PFSK-1 (cell line): Measurements from ENCODE around the gene CEP170B.

ENCODE experiments used
- FOXP2 ChIP-seq: optimal IDR thresholded peaks from 2 replicates; pipeline ENCODE3; 2011; ENCODE audit warnings: borderline replicate concordance, control low read depth, inconsistent platforms; ENCODE audit not compliant: insufficient read depth; ENCODE audit errors: extremely low read length, extremely low read depth
- POLR2AphosphoS5 ChIP-seq: IDR thresholded peaks from 2 replicates; pipeline ENCODE4 v1.6.1; 2012; ENCODE audit warnings: low read depth, mild to moderate bottlenecking, control low read depth, low read length, moderate library complexity
- SIN3A ChIP-seq: IDR thresholded peaks from 2 replicates; pipeline ENCODE4 v1.6.1; 2012; ENCODE audit warnings: mild to moderate bottlenecking, low read length, moderate library complexity, borderline replicate concordance; ENCODE audit not compliant: insufficient read depth
- TAF1 ChIP-seq: IDR thresholded peaks from 2 replicates; pipeline ENCODE4 v1.6.1; 2012; ENCODE audit warnings: low read length, control low read depth, borderline replicate concordance; ENCODE audit not compliant: insufficient read depth
- TF ChIP-seq, protein P1 (sequence below), 2 experiments: IDR thresholded peaks; 2 replicates each; pipeline versions ENCODE4 v1.6.1 to v1.8.0; 2011 to 2012; ENCODE audit warnings: low read depth in 2 of 2, low read length in 2 of 2, control low read depth in 1 of 2, inconsistent platforms in 1 of 2, mild to moderate bottlenecking in 1 of 2, moderate library complexity in 1 of 2; ENCODE audit not compliant: insufficient read depth in 1 of 2

Gene CEP170B

DNA sequence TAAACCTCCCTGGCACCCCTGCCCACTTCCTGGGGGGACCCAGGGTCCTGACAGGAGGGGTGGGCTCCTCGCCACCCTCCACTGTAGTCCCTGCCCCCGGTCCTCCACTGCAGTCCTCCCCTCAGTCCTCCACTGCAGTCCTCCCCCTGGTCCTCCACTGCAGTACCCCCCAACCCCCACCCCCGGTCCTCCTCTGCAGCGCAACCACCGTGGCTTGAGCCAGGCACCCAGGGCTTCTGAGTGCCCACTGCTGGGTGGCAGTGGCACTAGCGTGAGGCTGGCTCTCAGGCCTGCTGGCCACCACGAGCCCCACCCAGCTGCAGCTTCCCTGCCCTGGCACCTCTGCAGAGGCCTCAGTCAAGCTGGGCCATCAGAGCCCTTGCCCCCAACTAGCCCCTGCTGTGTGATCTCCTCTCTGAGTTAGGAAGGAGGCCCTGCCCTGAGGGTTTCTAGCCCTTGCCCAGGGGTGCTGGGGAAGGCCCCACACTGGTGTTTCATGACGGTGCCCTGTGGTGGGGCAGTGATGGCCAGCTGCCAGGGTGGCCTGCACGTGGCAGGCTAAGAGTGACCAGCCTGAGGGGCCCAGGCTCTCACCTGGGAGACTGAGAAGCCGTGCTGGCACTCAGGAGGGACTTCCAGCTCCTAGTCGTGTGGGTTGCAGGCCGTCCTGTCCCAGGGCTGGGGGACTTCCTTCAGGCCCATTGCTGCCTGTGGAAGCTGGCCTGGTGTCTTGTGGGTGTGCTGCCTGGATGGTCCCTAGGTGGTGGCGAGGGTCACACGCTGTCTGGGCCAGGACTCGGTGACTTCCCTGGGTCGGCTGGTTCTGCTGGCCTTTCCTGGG, 9.7 kb downstream of the CEP170B start:
- TF ChIP-seq TAF1 = no peak
- TF ChIP-seq FOXP2 = no peak
- TF ChIP-seq POLR2AphosphoS5 = no peak
- TF ChIP-seq, protein P1, sequence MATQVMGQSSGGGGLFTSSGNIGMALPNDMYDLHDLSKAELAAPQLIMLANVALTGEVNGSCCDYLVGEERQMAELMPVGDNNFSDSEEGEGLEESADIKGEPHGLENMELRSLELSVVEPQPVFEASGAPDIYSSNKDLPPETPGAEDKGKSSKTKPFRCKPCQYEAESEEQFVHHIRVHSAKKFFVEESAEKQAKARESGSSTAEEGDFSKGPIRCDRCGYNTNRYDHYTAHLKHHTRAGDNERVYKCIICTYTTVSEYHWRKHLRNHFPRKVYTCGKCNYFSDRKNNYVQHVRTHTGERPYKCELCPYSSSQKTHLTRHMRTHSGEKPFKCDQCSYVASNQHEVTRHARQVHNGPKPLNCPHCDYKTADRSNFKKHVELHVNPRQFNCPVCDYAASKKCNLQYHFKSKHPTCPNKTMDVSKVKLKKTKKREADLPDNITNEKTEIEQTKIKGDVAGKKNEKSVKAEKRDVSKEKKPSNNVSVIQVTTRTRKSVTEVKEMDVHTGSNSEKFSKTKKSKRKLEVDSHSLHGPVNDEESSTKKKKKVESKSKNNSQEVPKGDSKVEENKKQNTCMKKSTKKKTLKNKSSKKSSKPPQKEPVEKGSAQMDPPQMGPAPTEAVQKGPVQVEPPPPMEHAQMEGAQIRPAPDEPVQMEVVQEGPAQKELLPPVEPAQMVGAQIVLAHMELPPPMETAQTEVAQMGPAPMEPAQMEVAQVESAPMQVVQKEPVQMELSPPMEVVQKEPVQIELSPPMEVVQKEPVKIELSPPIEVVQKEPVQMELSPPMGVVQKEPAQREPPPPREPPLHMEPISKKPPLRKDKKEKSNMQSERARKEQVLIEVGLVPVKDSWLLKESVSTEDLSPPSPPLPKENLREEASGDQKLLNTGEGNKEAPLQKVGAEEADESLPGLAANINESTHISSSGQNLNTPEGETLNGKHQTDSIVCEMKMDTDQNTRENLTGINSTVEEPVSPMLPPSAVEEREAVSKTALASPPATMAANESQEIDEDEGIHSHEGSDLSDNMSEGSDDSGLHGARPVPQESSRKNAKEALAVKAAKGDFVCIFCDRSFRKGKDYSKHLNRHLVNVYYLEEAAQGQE (IDR thresholded peaks at IDR 0.05; ENCODE audit: insufficient read depth in 1 of 2, low read depth in 2 of 2, low read length in 2 of 2) = no peak
- TF ChIP-seq SIN3A = no peak

DNA sequence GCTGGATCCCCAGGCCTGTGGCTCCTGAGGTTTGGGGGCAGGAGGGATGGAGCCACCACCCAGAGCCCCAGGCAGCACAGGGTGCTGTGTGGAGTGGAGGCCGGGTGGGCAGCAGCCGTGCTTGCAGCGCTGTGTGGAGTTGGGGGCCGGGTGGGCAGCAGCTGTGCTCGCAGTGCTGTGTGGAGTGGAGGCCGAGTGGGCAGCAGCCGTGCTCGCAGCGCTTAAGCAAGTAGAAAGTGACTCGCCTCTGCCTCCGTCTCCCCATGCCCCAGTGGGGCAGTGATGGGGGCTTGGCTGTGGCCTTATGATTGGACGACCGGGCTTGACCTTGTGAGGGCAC, 10.3 kb downstream of the CEP170B start:
- no peak for TF ChIP-seq POLR2AphosphoS5
- TF ChIP-seq SIN3A = no peak
- TF ChIP-seq FOXP2 = no peak
- TF ChIP-seq, protein P1 (IDR thresholded peaks at IDR 0.05; ENCODE audit: insufficient read depth in 1 of 2, low read depth in 2 of 2, low read length in 2 of 2) = no peak
- TF ChIP-seq TAF1 = no peak

DNA sequence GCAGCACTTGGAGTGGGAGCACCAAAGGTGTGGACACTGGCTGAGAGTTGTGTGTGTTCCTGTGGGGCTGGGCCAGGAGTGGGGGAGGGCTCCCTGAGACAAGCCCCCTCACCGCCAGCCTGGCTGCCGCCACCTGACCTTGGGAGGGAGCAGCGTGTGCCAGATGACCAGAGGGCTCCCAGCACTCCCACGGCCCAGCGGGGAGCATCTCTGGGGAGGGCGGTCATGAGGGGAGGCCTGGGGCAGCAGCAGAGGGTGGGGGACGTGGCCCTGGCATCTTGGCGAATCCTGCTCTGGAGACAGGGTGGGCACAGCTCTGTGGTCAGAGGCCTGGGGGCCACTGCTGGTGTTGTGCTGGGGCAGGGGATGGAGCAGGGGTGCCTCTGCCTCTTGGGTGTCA, 10.7 kb downstream of the CEP170B start:
- no peak for TF ChIP-seq FOXP2

DNA sequence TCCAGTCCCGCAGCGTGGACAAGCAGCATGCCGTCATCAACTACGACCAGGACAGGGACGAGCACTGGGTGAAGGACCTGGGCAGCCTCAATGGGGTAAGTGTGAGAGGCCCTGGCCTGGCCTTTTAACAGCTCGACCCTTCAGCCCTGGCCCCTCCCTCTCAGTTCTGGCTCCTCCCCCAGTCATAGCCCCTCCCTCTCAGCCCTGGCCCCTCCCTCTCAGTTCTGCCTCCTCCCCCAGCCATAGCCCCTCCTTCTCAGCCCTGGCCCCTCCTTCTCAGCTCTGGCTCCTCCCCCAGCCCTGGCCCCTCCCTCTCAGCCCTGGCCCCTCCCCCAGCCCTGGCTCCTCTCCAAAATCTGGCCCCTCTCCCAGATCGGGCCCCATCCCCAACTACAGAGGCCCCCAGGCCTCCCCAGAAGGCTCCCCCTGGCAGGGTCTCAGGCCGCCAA, 11.2 kb downstream of the CEP170B start:
- no peak for TF ChIP-seq FOXP2
- TF ChIP-seq TAF1 = no peak
- TF ChIP-seq SIN3A = no peak
- TF ChIP-seq, protein P1 (IDR thresholded peaks at IDR 0.05; ENCODE audit: insufficient read depth in 1 of 2, low read depth in 2 of 2, low read length in 2 of 2) = no peak

DNA sequence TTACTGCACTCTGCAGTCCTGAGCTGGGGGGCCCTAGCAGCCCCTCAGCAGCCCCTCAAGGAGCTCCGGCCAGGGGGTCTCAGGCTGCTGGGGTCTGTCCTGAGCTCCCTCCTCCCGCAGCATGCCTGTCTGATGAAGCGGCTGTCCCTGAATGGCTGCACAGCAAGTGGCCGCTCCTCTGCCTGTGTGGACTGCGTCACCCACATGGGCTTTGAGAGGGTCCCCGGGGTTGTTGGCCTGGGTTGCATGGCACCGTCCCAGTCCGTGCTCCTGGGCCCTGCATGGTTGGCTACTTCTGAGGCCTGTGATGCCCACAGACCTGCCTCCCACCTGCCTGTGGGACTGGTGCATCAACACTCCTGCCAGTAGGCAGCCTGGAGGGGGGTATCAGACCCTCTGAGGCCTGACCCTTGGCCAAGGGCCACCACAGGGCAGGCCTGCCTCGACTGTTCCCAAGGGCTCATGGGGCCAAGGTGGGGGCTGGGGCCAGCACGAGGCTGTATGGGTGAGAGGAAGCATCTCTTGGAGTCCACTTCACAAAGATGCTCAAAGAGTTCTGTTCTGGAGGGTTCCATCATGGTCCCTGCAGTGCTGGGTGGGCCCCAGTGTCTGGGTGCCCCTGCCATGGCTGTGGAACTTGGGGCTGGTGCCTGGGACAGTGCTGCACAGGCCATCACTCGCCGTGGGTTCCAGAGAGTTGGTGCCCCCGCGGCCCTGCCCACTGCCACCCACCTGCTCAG, 12.2 kb downstream of the CEP170B start:
- no peak for TF ChIP-seq TAF1
- TF ChIP-seq POLR2AphosphoS5 = no peak
- TF ChIP-seq, protein P1 (IDR thresholded peaks at IDR 0.05; ENCODE audit: insufficient read depth in 1 of 2, low read depth in 2 of 2, low read length in 2 of 2) = no peak
- TF ChIP-seq SIN3A = no peak
- TF ChIP-seq FOXP2 = no peak
